CD4-positive, alpha-beta T cell treated with Interleukin-21 for 1 hour (primary cell): ENCODE results near the gene HDAC9.
A peak's percentile ranks its signal among the peaks of the same experiment; 100 is the strongest.

Experiments used
- DNase-seq: peaks from one replicate; pipeline ENCODE4 v3.0.0-alpha.2; 2020

The HDAC9 gene

GRCh38 chr7:18558910-18559309 is 63.4 kb downstream of the HDAC9 start:
- DNase-seq, result no peak

GRCh38 chr7:18559756-18560155 is 64.2 kb downstream of the HDAC9 start:
- no peak for DNase-seq

DNA sequence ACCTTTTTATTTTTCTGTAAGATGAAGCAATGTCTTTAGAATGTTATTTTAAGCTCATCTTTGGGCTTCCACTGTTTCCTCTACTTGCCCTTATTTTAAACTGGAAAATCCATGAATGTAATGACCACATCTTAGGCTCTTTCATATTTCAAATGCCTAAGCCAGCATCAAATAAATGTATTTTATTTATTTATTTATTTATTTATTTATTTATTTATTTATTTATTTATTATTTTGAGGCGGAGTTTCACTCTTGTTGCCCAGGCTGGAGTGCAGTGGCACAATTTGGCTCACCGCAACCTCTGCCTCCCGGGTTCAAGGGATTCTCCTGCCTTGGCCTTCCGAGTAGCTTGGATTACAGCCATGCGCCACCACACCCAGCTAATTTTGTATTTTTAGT is 69.2 kb downstream of the HDAC9 start:
- DNase-seq, result no peak

DNA sequence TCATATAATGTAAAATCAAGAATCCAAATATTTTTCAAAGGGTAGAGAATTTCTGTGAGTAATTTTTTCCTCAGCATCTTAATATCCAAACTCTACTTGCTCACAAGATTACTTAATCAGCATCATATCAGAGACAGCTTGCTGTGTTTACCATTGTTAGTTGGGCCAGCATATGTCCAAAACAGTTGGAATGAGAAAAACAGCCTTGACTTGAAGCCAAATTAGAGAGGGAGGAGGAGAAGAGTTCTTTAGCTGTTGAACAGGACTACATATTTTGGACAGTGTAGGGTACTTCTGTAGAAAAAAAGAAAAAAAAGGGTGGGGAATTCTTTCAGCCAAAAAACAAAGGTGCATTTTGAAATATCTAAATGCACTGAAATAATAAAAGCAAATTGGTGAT is 69.8 kb downstream of the HDAC9 start:
- no peak for DNase-seq

DNA sequence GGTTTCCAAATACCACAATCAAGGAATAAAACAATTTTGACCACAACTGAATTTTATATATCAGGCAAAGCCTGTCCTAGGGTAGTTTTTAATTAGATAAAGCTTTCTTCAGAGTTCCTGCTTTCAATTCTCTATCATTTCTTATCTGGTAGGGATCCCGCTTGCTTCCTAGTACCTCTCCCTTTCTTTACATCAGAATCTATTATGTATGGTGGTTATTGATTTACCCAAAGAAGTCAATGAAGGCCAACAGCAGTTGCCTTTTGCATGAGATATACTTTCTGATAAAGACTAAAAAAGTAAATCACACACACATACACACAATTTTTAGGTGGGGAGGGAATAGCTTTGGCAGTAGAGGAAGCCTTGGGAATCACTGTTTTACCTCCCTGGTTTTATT is 70.7 kb downstream of the HDAC9 start:
- no peak for DNase-seq

DNA sequence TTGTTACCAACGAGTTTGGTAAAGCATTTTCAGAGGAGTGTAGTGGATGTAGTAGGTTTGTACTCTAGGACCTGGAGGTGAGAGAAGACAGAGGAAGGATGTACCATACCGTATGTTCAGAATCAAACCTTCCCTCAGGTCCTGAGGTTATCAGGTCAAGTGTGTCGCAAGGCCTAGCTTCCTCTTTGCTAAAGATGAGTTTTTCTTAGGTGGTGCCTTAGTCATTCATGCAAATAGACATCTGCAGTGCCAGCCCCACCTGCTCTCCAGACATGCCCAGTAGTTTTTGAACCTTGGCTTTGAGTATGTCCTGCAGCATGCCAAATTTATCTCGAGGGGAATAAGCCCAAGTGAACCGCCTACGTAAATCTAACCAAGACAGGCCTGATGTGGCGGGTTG is 71.3 kb downstream of the HDAC9 start:
- DNase-seq, result no peak

DNA sequence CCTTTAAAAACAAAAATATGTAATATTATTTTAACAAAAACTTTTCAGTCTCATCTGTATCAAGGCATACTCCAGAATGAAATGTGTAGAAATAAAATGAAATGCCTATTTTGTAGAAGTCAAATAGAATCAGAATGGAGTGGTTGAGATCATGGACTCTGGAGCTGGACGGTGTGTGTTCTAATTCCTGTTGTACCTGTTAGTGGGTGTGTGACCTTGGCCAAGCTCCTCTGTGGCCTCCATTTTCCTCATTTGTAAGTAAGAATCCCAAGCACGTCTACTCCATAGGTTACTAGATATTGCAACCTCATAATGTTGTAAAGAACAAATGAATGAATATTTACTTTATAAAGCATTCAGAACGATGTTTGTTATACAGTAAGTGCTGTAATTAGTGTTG is 74.9 kb downstream of the HDAC9 start:
- DNase-seq, result no peak

GRCh38 chr7:18570890-18571478 is 75.4 kb downstream of the HDAC9 start:
- no peak for DNase-seq

DNA sequence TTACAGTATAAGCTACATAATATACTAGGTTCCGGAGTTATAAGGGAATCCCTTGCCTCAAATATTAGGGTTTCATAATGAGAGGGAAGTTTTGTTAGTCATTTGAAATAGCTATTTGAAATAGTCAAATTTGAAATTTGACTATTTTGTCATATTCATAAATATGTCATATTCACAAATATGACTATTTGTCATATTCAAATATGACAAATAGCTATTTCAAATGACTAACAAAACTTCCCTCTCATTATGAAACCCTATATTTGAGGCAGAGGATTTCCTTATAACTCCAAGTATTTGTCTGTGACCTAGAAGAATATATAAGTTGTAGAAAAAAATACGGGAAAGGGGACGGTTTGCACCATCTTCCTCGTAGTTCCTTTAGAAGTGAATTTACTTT is 76.6 kb downstream of the HDAC9 start:
- DNase-seq, result no peak

- no peak for DNase-seq
Observed at GRCh38 chr7:18572885-18573284, 77.3 kb downstream of the HDAC9 start.

GRCh38 chr7:18573410-18574234 is 78.1 kb downstream of the HDAC9 start:
- DNase-seq, result no peak

DNA sequence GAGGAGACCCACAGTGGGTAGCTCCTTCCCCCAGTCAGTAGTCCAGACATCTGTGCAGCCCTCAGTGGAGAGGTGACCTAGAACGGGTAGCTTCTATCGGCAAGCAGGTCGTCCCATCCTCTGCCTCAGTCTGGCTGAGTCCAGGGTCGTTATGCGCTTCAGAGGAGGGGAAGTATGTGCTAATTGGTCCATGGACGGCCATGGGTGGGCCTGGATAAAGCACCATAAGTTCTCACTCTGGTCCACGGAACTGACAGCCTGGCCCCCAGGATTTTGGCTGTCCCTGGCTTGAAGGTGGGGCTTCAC is 78.6 kb downstream of the HDAC9 start:
- DNase-seq, result no peak

GRCh38 chr7:18574676-18575075 is 79.1 kb downstream of the HDAC9 start:
- DNase-seq, result no peak

GRCh38 chr7:18575622-18576572 is 80.3 kb downstream of the HDAC9 start:
- no peak for DNase-seq

GRCh38 chr7:18577096-18577771 is 81.7 kb downstream of the HDAC9 start:
- DNase-seq, result no peak

DNA sequence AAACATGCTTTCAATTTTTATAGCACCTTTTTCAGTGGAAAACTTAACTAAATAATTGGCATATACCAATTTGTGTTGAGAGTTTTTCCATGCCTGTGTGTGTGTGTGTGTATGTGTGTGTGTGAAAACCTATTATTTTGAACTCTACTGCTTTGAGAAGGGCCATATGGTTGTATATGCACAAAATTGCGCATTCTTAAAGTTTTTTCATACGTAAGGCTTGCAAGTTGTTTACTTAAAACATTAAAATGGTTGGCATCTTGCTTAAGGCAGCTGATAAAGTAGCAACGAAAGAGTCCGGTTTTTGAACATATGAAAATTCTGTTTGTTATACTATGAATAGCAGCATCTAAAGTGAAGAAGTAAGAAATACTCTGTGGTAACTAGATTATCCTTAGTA is 84.1 kb downstream of the HDAC9 start:
- no peak for DNase-seq

- no peak for DNase-seq
Observed at GRCh38 chr7:18580950-18581349, 85.4 kb downstream of the HDAC9 start.

GRCh38 chr7:18583305-18583704 is 87.8 kb downstream of the HDAC9 start:
- no peak for DNase-seq

DNA sequence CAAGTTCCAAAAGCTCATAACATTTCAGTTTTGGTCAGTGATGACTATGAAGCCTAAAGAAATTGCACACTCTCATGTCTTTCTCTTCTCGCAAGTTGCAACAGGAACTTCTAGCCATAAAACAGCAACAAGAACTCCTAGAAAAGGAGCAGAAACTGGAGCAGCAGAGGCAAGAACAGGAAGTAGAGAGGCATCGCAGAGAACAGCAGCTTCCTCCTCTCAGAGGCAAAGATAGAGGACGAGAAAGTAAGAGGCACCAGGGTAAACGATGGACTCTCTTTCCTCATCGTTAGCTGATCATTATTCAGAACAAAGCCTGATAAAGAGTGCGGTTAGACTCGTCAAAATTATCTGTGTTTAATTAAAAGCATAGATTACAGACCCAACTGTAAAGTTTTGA is 94.7 kb downstream of the HDAC9 start:
- DNase-seq, result no peak

DNA sequence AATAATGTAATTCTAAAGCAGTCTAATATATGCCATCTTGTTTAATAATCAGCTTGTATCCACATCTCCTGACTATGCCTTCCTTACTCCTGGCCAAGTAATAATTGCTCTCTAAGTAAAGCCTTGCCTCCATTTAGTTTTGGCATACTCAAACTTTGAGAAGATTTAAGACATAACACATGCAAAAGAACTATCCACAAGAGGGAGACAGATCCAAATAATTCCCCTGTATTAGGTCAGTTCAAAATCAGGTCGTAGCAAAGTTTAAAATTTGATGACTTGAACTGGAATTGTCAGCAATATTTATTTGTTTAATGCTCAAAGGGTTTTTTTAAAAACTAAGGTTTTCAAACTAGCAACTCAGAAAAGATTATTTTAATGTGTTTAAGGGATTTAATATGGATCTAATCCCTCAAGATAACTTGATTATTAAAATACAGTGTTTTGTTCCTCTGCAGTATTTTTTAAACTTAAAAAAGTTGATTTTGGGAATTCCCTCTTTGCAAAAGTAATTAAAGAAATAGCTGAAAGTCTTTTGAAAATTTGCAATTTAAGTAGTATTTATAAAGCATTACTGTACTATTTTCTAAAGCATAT is 95.3 kb downstream of the HDAC9 start:
- DNase-seq, result peak; percentile 11

DNA sequence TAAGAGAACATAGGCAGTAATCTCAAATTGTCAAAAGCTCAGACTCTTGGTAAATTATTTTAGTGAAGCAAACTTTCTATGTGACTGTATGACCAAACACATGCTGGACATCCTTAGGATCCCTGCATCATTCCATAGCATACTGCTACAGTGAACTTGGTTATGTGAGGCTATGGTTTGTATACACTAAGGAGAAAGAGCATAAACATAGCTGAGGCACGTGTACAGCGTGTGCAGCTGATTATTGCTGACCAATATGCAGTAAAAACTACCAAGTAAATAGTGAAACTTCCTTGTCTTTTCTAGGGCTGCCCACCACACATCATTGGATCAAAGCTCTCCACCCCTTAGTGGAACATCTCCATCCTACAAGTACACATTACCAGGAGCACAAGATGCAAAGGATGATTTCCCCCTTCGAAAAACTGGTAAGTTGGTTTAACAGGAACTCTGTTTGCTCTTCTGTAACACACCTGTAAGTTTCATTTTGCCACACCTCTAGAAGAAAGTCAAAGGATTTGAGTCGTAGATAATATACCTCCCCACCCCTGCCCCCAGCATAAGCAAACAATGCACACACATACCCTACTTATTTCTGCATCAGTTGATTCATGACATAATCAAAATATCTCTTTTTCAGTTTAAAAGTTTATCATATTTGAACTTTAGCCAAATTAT is 98.2 kb downstream of the HDAC9 start:
- no peak for DNase-seq

DNA sequence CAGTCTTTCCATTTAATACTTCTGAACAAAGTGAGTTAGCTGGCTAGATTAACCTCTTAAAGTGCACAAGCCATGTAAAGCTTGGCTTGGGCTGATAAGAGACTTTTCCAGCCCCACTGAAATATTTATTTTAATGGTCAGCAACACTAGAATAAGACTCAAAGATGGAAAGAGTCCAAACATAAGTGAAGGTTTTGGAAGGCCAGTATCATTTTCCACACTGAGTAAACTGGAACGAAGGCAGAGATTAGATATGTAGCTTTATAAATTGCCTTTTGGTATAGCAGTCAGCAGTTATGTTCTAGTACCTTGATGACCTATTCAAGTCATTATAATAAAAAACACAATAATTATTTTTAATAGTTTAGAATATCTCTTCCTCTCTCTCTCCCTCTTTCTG is 102.2 kb downstream of the HDAC9 start:
- no peak for DNase-seq
